ENCODE data around the gene ERBB4. TPM values are rescaled to one million over a fixed set of nuclear protein-coding genes. Genes with fewer than 3 reads are reported as not detected.

ERBB4 gene
- total RNA-seq, 2 experiments from 2014 or later: not detected

DNA sequence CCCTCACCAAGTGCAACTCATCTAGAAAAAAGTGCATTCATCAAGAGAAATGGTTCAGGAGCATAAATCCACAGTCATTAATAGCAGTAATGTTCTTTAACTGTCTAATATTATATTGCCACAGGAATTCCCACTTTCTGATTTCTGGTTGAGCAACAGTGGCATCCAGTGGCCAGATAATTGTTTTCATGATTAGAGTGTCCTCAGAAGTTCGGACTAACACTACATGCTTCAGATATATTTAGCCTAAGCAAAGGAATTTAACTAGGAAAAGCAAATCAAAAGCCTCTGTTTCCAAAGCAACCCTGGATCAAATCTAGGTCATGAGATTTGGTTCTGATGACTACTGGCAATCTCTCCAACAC, 9.8 kb upstream of the ERBB4 start:
- no TSS peak for BruUV-seq (replicated peaks)
- Histone ChIP-seq H2AFZ (ENCODE audit: low read length) (no peak overlapping the region), H3K79me2 (ENCODE audit: insufficient read depth, low read depth, low read length) (no peaks in the 10 kb centered on the region), H3K9me3 (ENCODE audit: low read length) (no peaks in the 10 kb centered on the region), H3K36me3 (ENCODE audit: insufficient read depth, low read length) (no peaks in the 10 kb centered on the region), H3K27ac (ENCODE audit: low read depth, low read length, poor library complexity, severe bottlenecking) (no peak overlapping the region), H4K20me1 (ENCODE audit: insufficient read depth, low read length) (no peaks in the 10 kb centered on the region), H3K4me1 (ENCODE audit: insufficient read depth, low read length, poor library complexity, severe bottlenecking) (no peaks in the 10 kb centered on the region), H3K4me2 (ENCODE audit: low read length) (no peak overlapping the region), H3K4me3 (ENCODE audit: low read depth, low read length, poor library complexity, severe bottlenecking) (no peak overlapping the region), H3K9me2 (ENCODE audit: insufficient read depth, low read length) (no peaks in the 10 kb centered on the region)
- intact Hi-C loops (cut with micrococcal nuclease; ENCODE audit: unreplicated experiment): no loop called here
- no peak for DNase-seq (ENCODE audit: low spot score)
- no peak for TF ChIP-seq EZH2phosphoT487 (IDR thresholded peaks at IDR 0.05; ENCODE audit: borderline replicate concordance, low read depth, low read length)
- TF ChIP-seq CTCF (conservative IDR thresholded peaks at IDR 0.05; ENCODE audit: low read length): peak; percentile 34; the same call in 1 of the 2 replicates
- ChIA-PET CTCF (ENCODE audit: unreplicated experiment) (no interaction called here), POLR2A (no interaction called here)

DNA sequence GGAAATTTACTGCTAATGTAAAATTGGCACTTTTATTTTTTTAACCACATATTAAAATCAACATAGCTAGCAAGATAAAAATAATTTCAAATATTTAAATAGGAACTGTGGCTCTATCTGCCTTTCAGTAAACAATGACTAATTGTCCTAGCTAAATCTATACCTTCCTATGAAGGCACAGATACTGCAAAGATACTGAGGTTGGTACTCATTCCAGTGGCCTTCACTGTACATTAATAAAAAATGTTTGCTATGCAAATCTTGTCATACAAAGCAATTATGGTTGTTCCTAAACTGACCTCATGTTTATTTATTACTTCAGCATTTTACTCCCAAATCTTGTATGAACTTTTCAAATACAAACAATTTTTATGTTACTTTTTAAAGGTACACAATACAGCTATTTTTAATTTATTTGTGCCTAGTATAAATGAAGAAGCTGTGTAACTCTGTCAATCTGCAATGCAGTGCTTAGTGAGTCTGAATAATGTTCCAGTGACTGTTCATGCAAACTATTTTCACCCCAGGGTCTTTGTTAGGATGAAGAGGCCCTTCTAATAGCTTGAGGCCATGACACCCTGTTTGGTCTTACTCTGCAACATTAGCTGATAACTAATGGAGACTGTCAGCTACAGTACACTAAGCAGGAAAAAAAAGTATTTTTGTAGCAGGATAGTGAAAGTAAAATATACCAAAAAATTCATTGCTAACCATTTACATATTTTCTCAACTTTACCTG, 9.3 kb upstream of the ERBB4 start:
- Histone ChIP-seq H3K79me2 (ENCODE audit: insufficient read depth, low read depth, low read length) (no peaks in the 10 kb centered on the region), H3K4me2 (ENCODE audit: low read length) (no peak overlapping the region), H3K36me3 (ENCODE audit: insufficient read depth, low read length) (no peaks in the 10 kb centered on the region), H2AFZ (ENCODE audit: low read length) (no peak overlapping the region), H3K27ac (ENCODE audit: low read depth, low read length, poor library complexity, severe bottlenecking) (no peak overlapping the region), H4K20me1 (ENCODE audit: insufficient read depth, low read length) (no peaks in the 10 kb centered on the region), H3K4me1 (ENCODE audit: insufficient read depth, low read length, poor library complexity, severe bottlenecking) (no peaks in the 10 kb centered on the region), H3K4me3 (ENCODE audit: low read depth, low read length, poor library complexity, severe bottlenecking) (no peak overlapping the region), H3K9me2 (ENCODE audit: insufficient read depth, low read length) (no peaks in the 10 kb centered on the region), H3K9me3 (ENCODE audit: low read length) (no peaks in the 10 kb centered on the region)
- TF ChIP-seq CTCF (conservative IDR thresholded peaks at IDR 0.05; ENCODE audit: low read length): no peak
- no peak for TF ChIP-seq EZH2phosphoT487 (IDR thresholded peaks at IDR 0.05; ENCODE audit: borderline replicate concordance, low read depth, low read length)
- no TSS peak for BruUV-seq (replicated peaks)
- intact Hi-C loops (cut with micrococcal nuclease; ENCODE audit: unreplicated experiment): no loop called here
- ChIA-PET POLR2A (no interaction called here), CTCF (ENCODE audit: unreplicated experiment) (no interaction called here)
- DNase-seq (ENCODE audit: low spot score): no peak

- POLR2A ChIA-PET: interaction anchor here (0.6 kb wide), 1 partner anchor 98 kb away, joined by 3 read pairs; no protein-coding TSS in a partner anchor
- intact Hi-C loops (cut with micrococcal nuclease; ENCODE audit: unreplicated experiment): no loop called here
These were observed 8.1 kb upstream of the ERBB4 start for GRCh38 chr2:212546669-212547068.

More at GRCh38 chr2:212546669-212547068, 8.1 kb upstream of the ERBB4 start:
- DNase-seq (ENCODE audit: low spot score): no peak
- Histone ChIP-seq H3K79me2 (ENCODE audit: insufficient read depth, low read depth, low read length) (no peaks in the 10 kb centered on the region), H2AFZ (ENCODE audit: low read length) (no peak overlapping the region), H3K9me2 (ENCODE audit: insufficient read depth, low read length) (no peaks in the 10 kb centered on the region), H3K4me3 (ENCODE audit: low read depth, low read length, poor library complexity, severe bottlenecking) (no peak overlapping the region), H3K27ac (ENCODE audit: low read depth, low read length, poor library complexity, severe bottlenecking) (no peak overlapping the region), H3K4me2 (ENCODE audit: low read length) (no peak overlapping the region), H4K20me1 (ENCODE audit: insufficient read depth, low read length) (no peaks in the 10 kb centered on the region), H3K4me1 (ENCODE audit: insufficient read depth, low read length, poor library complexity, severe bottlenecking) (no peaks in the 10 kb centered on the region), H3K36me3 (ENCODE audit: insufficient read depth, low read length) (no peaks in the 10 kb centered on the region), H3K9me3 (ENCODE audit: low read length) (no peaks in the 10 kb centered on the region)
- CTCF ChIA-PET (ENCODE audit: unreplicated experiment): no interaction called here
- TF ChIP-seq CTCF (conservative IDR thresholded peaks at IDR 0.05; ENCODE audit: low read length) (no peak), EZH2phosphoT487 (IDR thresholded peaks at IDR 0.05; ENCODE audit: borderline replicate concordance, low read depth, low read length) (no peak)
- BruUV-seq (replicated peaks): no TSS peak
